GM10266 (cell line): Measurements from ENCODE around the gene USP7.

Source experiments
- DNase-seq: peaks from one replicate; pipeline ENCODE4 v3.0.0; 2012; ENCODE audit errors: extremely low spot score
- CTCF ChIP-seq: IDR thresholded peaks from 2 replicates; pipeline ENCODE4 v1.5.1; 2012; ENCODE audit warnings: mild to moderate bottlenecking, low read depth; ENCODE audit not compliant: control insufficient read depth, insufficient read depth; ENCODE audit errors: missing control alignments

The USP7 gene

DNA sequence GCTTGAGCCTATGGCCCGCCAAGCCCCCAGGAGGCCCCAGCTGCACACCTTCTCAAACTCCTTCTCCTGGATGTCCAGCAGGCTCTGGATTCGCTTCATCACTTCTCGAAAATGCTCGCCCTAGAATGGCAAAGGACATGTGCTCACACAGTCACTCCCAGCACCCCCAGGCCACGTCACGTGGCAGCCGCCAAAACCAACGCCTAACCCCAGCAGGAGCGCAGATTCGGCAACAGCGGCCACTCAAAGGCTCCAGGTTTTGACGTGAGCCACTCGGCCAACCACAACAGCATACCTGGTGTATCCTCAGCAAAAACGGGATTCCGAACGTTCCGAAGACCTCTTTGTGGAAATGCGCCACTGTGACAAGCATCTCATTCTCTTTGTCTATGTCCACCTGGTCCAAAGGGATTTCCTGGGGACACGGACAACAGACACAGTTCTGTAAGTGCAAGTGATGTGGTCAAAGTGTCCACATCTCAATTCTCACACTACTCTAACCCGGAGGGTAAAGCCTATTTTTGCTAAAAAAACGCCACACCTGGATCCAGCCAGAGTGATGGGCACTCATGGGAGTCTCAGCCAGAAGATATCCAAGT lies 68.9 kb downstream of the USP7 start:
- DNase-seq, result no peak
- no peak for TF ChIP-seq CTCF

GRCh38 chr16:8893976-8894690 lies 69.6 kb downstream of the USP7 start:
- no peak for TF ChIP-seq CTCF
- DNase-seq, result no peak

- no peak for DNase-seq
- TF ChIP-seq CTCF, result no peak
Measured at GRCh38 chr16:8893426-8893825, 70.3 kb downstream of the USP7 start.

- no peak for TF ChIP-seq CTCF
- peak; percentile 53 for DNase-seq
Measured at GRCh38 chr16:8892101-8892575, 71.6 kb downstream of the USP7 start.

- TF ChIP-seq CTCF, result no peak
- DNase-seq, result no peak
Measured at GRCh38 chr16:8890549-8890921, 73.2 kb downstream of the USP7 start.

DNA sequence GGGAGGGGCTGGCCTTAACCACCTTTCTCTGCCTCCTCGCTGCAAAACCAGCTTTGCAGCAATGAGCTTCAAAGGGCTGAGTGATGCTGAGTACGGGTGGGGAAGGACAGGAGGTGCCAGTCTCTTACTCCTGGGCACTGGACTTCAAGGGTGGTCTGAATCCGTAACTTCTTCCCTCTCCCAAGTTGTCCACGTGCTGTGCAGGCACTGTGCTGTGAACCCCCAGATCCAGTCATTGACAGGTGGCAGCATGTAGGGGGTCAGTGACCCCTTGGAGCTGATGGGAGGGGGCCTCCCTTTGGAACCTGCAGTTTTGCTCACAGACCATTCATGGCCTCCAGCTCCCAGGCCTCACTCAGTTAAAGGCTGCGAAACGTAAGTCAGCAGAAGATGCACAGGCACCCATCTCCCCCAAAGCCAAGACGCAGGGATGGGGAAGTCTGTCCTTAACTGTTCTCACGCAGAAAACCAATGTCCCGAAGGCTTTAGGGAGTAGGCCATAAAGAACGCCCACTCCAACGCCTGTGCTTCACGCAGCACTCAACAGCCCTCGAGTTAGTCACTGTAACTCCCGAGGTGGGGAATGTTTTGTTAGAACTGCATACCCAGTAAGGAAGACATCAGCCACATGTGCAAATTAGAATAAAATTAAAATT lies 73.7 kb downstream of the USP7 start:
- no peak for TF ChIP-seq CTCF
- DNase-seq, result no peak
